HUES6 (cell line): ENCODE measurements around the gene COL5A1.

Experiments used
- H3K27ac ChIP-seq: 2 replicates; pipeline ENCODE4 v1.7.0; 2013; ENCODE audit warnings: low read depth, mild to moderate bottlenecking, low read length, inconsistent platforms
- H3K27me3 ChIP-seq: 2 replicates; pipeline ENCODE4 v1.6.1; 2013; ENCODE audit warnings: low read length; ENCODE audit not compliant: control insufficient read depth, insufficient read depth
- H3K36me3 ChIP-seq: 2 replicates; pipeline ENCODE4 v1.6.1; 2013; ENCODE audit warnings: low read length; ENCODE audit not compliant: control insufficient read depth, insufficient read depth
- H3K4me1 ChIP-seq: 2 replicates; pipeline ENCODE4 v1.6.1; 2013; ENCODE audit warnings: low read length; ENCODE audit not compliant: control insufficient read depth, insufficient read depth
- H3K4me3 ChIP-seq: 2 replicates; pipeline ENCODE4 v1.5.1; 2013; ENCODE audit warnings: low read depth, low read length
- H3K9ac ChIP-seq: one replicate; pipeline ENCODE4 v1.6.1; 2013; ENCODE audit warnings: mild to moderate bottlenecking, low read length
- H3K9me3 ChIP-seq: 2 replicates; pipeline ENCODE4 v1.6.1; 2013; ENCODE audit warnings: low read depth, low read length; ENCODE audit not compliant: control insufficient read depth, insufficient read depth

Gene COL5A1

DNA sequence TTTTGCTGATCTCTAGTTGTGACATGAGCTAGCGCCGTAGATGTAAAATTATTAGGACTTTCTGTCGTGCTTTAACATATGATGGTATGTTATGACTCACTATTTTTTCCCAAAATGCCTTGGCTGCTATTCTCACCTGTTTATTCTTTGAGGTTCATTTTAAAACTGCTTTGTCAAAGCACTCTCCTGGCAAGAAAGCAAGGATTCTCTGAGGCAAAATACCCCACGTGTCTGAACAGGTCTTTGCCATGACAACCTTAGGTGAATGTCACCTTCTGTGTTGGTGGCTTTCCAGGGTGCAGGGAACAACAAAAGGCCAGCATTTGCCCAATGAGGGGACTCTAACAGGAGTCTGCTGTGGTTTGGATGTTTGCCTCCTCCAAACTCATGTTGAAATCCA is 30.6 kb upstream of the COL5A1 start:
- Histone ChIP-seq H3K4me3 (no peak overlapping the region), H3K9ac (no peak overlapping the region), H3K9me3 (peaks cover 32% of the 10 kb centered on the region), H3K4me1 (no peaks in the 10 kb centered on the region; the same call in 1 of the 2 replicates), H3K27ac (no peak overlapping the region), H3K27me3 (no peaks in the 10 kb centered on the region), H3K36me3 (no peaks in the 10 kb centered on the region)

- H3K9me3 ChIP-seq: peaks cover 32% of the 10 kb centered on the region
- no peak overlapping the region for H3K4me3 ChIP-seq
- H3K4me1 ChIP-seq: no peaks in the 10 kb centered on the region
- no peak overlapping the region for H3K27ac ChIP-seq
- H3K27me3 ChIP-seq: no peaks in the 10 kb centered on the region
- H3K36me3 ChIP-seq: no peaks in the 10 kb centered on the region
- H3K9ac ChIP-seq: no peak overlapping the region
Measured at GRCh38 chr9:134612309-134612708, 29.3 kb upstream of the COL5A1 start.

DNA sequence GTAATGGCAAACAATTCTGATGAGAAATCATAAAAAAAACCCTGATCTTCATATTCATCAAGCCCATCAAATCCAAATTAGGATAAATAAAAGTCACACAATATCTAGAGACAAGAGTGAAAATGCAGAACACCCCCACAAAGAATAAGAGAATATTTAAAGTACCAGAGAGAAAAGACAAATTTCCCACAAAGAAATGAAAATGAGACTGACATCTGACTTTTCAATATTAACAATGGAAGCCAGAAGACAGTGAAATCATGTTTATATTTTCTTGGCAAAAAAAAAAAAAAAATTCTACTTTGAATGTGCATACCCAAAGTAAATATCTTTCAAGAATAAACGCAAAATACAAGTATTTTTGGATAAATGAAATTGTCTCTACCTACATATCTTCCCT is 28.9 kb upstream of the COL5A1 start:
- Histone ChIP-seq H3K4me1 (no peaks in the 10 kb centered on the region), H3K9ac (no peak overlapping the region), H3K9me3 (peaks cover 32% of the 10 kb centered on the region), H3K36me3 (no peaks in the 10 kb centered on the region), H3K27me3 (no peaks in the 10 kb centered on the region), H3K27ac (no peak overlapping the region), H3K4me3 (no peak overlapping the region)

DNA sequence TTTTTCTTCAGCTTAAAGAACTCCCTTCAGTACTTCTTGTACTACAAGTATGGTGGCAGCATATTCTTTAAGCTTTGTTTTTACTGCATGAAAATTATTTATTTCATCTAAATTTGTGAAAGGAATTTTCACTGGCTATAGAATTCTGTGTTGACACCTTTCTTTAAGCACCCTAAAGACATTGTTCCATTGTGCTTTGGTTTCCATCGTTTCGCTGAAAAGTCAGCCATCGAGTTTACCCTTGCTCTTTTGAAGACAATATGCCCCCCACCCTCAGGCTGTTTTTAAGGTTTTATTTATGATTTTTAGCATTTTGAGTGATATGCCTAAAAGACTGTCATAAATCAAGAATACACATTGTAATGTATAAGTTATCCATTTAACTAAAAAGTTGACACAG is 27.3 kb upstream of the COL5A1 start:
- H3K36me3 ChIP-seq: no peaks in the 10 kb centered on the region
- no peak overlapping the region for H3K9ac ChIP-seq
- H3K27me3 ChIP-seq: no peaks in the 10 kb centered on the region
- H3K4me1 ChIP-seq: no peaks in the 10 kb centered on the region
- peaks cover 32% of the 10 kb centered on the region for H3K9me3 ChIP-seq
- H3K4me3 ChIP-seq: no peak overlapping the region
- no peak overlapping the region for H3K27ac ChIP-seq

DNA sequence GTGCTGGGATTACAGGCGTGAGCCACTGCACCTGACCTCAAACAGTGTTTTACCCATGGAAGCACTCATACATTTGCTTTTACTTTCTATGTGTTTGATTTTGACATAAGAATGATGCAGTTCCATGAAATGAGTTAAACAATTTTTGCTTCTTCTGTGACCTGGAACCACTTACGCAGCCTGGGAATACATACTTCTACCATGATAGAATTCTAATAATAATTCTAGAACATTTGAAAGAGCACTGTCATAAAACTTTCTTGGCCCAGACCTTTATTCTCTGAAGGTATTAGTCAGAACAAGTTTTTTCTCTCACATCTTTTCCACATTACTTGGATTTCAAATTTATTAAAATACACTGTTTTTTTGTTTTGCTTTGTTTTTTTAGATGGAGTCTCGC is 25.3 kb upstream of the COL5A1 start:
- no peak overlapping the region for H3K4me3 ChIP-seq
- H3K9me3 ChIP-seq: peaks cover 32% of the 10 kb centered on the region
- no peaks in the 10 kb centered on the region for H3K36me3 ChIP-seq
- H3K27ac ChIP-seq: no peak overlapping the region
- H3K4me1 ChIP-seq: no peaks in the 10 kb centered on the region; the same call in 1 of the 2 replicates
- no peaks in the 10 kb centered on the region for H3K27me3 ChIP-seq
- H3K9ac ChIP-seq: no peak overlapping the region

GRCh38 chr9:134617246-134617645 is 24.4 kb upstream of the COL5A1 start:
- H3K27ac ChIP-seq: no peak overlapping the region
- H3K4me1 ChIP-seq: no peaks in the 10 kb centered on the region; the same call in 1 of the 2 replicates
- no peak overlapping the region for H3K9ac ChIP-seq
- no peak overlapping the region for H3K4me3 ChIP-seq
- H3K36me3 ChIP-seq: no peaks in the 10 kb centered on the region
- no peaks in the 10 kb centered on the region for H3K27me3 ChIP-seq
- peaks cover 28% of the 10 kb centered on the region for H3K9me3 ChIP-seq

DNA sequence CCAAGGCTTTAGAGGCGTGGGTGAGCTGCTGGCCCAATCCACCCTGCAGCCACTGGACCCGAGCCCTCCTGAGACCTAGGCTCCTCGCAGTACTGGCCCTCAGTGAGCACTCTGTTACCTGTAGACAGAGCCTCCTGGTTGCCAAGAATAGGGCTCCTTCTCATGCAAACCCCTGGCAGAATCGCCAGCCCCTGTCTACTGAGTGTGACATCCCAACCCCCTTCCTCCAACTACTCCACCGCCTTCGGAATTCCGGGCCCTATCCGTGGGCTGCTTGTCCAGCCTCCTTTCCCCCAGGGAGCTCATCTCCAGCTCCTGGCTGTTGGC is 23.8 kb upstream of the COL5A1 start:
- Histone ChIP-seq H3K9me3 (peaks cover 25% of the 10 kb centered on the region), H3K27ac (no peak overlapping the region)

GRCh38 chr9:134618163-134618832 is 23.3 kb upstream of the COL5A1 start:
- no peak overlapping the region for H3K9ac ChIP-seq
- no peak overlapping the region for H3K4me3 ChIP-seq
- no peak overlapping the region for H3K27ac ChIP-seq
- H3K4me1 ChIP-seq: peaks cover 3% of the 10 kb centered on the region; the same call in 1 of the 2 replicates
- no peaks in the 10 kb centered on the region for H3K27me3 ChIP-seq
- peaks cover 21% of the 10 kb centered on the region for H3K9me3 ChIP-seq
- H3K36me3 ChIP-seq: no peaks in the 10 kb centered on the region

More for the DNA sequence above, 23.8 kb upstream of the COL5A1 start:
- H3K4me3 ChIP-seq: no peak overlapping the region
- H3K27me3 ChIP-seq: no peaks in the 10 kb centered on the region
- H3K9ac ChIP-seq: no peak overlapping the region
- H3K36me3 ChIP-seq: no peaks in the 10 kb centered on the region
- peaks cover under 1% of the 10 kb centered on the region; the same call in 1 of the 2 replicates for H3K4me1 ChIP-seq

DNA sequence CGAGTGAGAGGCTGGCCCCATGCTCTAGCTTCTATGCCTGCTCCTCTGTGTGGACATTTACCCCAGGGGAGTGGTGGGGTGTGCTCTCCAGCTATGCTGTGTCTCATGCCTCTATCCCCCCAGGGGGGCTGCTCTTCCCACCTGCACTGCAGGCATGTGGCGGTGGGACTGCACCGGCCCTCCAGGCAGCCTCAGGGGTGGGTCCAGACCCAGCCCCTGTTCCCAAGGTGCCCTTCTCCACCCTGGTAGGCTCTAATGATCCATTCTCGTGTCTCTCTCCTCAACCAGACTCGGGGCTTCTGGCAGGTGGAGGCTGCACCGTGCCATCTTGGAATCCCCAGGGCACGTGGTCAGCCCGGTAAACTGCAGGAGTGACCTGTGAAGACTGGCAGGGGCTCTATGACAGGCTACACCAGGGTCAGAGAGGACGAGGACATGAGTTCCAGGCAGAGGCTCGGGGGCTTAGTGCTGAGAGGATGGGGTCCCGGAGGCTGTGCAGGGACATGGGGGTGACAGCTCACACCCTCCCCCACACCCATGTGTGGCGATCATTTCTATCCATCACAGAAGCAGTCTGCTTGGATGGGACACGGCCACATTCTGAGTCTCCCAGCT is 22.7 kb upstream of the COL5A1 start:
- Histone ChIP-seq H3K27ac (no peak overlapping the region), H3K27me3 (no peaks in the 10 kb centered on the region), H3K4me3 (no peak overlapping the region), H3K4me1 (peaks cover 3% of the 10 kb centered on the region; the same call in 1 of the 2 replicates), H3K9me3 (peaks cover 15% of the 10 kb centered on the region), H3K36me3 (no peaks in the 10 kb centered on the region), H3K9ac (no peak overlapping the region)

GRCh38 chr9:134619448-134619982 is 22.1 kb upstream of the COL5A1 start:
- no peak overlapping the region for H3K4me3 ChIP-seq
- no peak overlapping the region for H3K9ac ChIP-seq
- no peaks in the 10 kb centered on the region for H3K36me3 ChIP-seq
- no peak overlapping the region for H3K27ac ChIP-seq
- no peaks in the 10 kb centered on the region for H3K27me3 ChIP-seq
- H3K4me1 ChIP-seq: peaks cover 6% of the 10 kb centered on the region; the same call in 1 of the 2 replicates
- peaks cover 10% of the 10 kb centered on the region for H3K9me3 ChIP-seq

DNA sequence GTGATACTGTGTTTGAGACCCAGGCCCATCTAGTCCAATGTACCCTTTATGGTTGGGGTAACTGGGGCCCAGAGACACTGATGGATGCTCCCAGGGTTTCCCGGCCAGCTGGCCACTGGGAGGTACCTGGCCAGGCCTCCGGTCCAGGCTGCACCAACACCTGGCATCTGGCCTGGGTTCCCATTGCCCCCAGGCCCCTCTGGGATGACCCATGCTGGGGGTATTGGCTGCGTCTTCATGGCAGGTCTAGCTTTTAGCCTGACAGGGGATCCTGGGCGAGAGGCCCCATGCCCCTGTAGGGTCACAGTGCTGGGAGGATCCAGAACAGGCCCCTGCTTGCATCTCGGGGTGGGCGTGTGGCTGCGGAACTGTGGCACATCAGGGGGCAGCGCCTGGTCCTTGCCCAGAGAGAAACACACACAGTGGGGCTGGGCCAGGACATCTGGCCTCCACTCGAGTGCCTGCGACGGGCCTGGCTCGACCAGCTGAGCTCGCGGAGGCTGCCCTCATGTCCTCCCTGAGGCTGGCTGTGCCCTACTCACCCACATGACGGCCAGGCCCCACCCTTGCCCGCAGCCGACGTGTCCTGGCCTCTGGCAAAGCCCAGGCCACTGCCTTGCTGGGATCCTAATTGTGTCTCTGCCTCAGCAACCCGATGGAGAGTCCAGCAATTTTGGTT is 21.5 kb upstream of the COL5A1 start:
- Histone ChIP-seq H3K36me3 (no peaks in the 10 kb centered on the region), H3K27ac (no peak overlapping the region), H3K4me1 (peaks cover 12% of the 10 kb centered on the region; the same call in 1 of the 2 replicates), H3K9me3 (peaks cover 5% of the 10 kb centered on the region; the same call in 1 of the 2 replicates), H3K4me3 (no peak overlapping the region), H3K9ac (no peak overlapping the region), H3K27me3 (no peaks in the 10 kb centered on the region)
